GM12878 (cell line): Measurements from ENCODE around the gene CTSE. TPM values are rescaled to one million over a fixed set of nuclear protein-coding genes. Genes with fewer than 3 reads are reported as not detected.

Experiments used
- ESRRA ChIP-seq: IDR thresholded peaks from 2 replicates; pipeline ENCODE4 v1.6.1; 2012; ENCODE audit warnings: mild to moderate bottlenecking, low read length, improper control_type of control experiment
- polyA plus RNA-seq, 11 experiments: library from polyadenylated mRNA; depleted of rRNA in 4 of 11; unstranded in 6 of 11; stranded (reverse) in 5 of 11; fragments of >200 nt; fragmentation: Nextera tagmentation in 4 of 11; fragmentation: Illumina TruSeq in 1 of 11; extraction: Ambion mirVana in 4 of 11; extraction: Trizol in 1 of 11; gene quantifications; 1 replicate in 1 of 11; 2 replicates in 10 of 11; pipeline versions ENCODE4 v1.2.1 to v1.2.3, GENCODE V29; 2011 to 2016; ENCODE audit warnings: inconsistent platforms in 2 of 11, missing spikeins in 2 of 11, low read depth in 1 of 11
- total RNA-seq, 4 experiments: library from RNA; depleted of rRNA in 3 of 4; stranded (reverse); fragments of >200 nt in 3 of 4; fragmentation: Illumina TruSeq in 1 of 4; extraction: Trizol in 1 of 4; gene quantifications; 2 replicates each; pipeline versions ENCODE4 v1.2.1 to v1.2.3, GENCODE V29; 2013 to 2021
- TF ChIP-seq, protein P1 (sequence below): IDR thresholded peaks from 2 replicates; pipeline ENCODE4 v1.6.1; 2011; ENCODE audit warnings: borderline replicate concordance, low read depth, mild to moderate bottlenecking, moderate library complexity, low read length; ENCODE audit not compliant: insufficient read depth, poor library complexity, severe bottlenecking

The CTSE gene
- total and polyA plus RNA-seq, 10 of the 15 experiments (the other 5 are each of a cell fraction or from before 2014, with no cell fraction given): 0.26 TPM; not detected in 9

GRCh38 chr1:205959789-205960188 is 63.9 kb downstream of the CTSE start (continued):
- TF ChIP-seq, protein P1, sequence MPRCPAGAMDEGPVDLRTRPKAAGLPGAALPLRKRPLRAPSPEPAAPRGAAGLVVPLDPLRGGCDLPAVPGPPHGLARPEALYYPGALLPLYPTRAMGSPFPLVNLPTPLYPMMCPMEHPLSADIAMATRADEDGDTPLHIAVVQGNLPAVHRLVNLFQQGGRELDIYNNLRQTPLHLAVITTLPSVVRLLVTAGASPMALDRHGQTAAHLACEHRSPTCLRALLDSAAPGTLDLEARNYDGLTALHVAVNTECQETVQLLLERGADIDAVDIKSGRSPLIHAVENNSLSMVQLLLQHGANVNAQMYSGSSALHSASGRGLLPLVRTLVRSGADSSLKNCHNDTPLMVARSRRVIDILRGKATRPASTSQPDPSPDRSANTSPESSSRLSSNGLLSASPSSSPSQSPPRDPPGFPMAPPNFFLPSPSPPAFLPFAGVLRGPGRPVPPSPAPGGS: no peak
- no peak for TF ChIP-seq ESRRA

Other genes with a start within 250 kb of the CTSE start
Only the 7 nearest of the 9 such genes appear.
- gene PM20D1, start 173.8 kb downstream of the CTSE start, total RNA-seq (2014; rRNA removed): not detected in 2 replicates
- gene PM20D1, start 173.8 kb downstream of the CTSE start, total RNA-seq (2014; rRNA removed; fragmentation: Illumina TruSeq; extraction: Trizol): not detected in 2 replicates
- gene PM20D1, start 173.8 kb downstream of the CTSE start, total RNA-seq (2021): not detected in 2 replicates
- not detected in 2 replicates for gene PM20D1, start 173.8 kb downstream of the CTSE start, polyA plus RNA-seq (2011; rRNA removed)
- not detected in 2 replicates for gene PM20D1, start 173.8 kb downstream of the CTSE start, polyA plus RNA-seq (2014; fragmentation: Illumina TruSeq; extraction: Trizol)
- not detected for gene PM20D1, start 173.8 kb downstream of the CTSE start, polyA plus RNA-seq (2014; fragmentation: Nextera tagmentation; extraction: Ambion mirVana)
- gene PM20D1, start 173.8 kb downstream of the CTSE start, polyA plus RNA-seq (2014; rRNA removed): not detected in 2 replicates
- gene PM20D1, start 173.8 kb downstream of the CTSE start, polyA plus RNA-seq (2016; fragmentation: Nextera tagmentation; extraction: Ambion mirVana): not detected
- 0.11 and 0.17 TPM in 2 replicates for gene SLC26A9, start 80.4 kb downstream of the CTSE start, total RNA-seq (2014; rRNA removed)
- gene SLC26A9, start 80.4 kb downstream of the CTSE start, total RNA-seq (2014; rRNA removed; fragmentation: Illumina TruSeq; extraction: Trizol): 0.18 TPM in 2 replicates
- gene SLC26A9, start 80.4 kb downstream of the CTSE start, total RNA-seq (2021): 0.11 and 0.15 TPM in 2 replicates
- 0.20 and 0.33 TPM in 2 replicates for gene SLC26A9, start 80.4 kb downstream of the CTSE start, polyA plus RNA-seq (2011; rRNA removed)
- 0.22 and 0.32 TPM in 2 replicates for gene SLC26A9, start 80.4 kb downstream of the CTSE start, polyA plus RNA-seq (2014; fragmentation: Illumina TruSeq; extraction: Trizol)
- gene SLC26A9, start 80.4 kb downstream of the CTSE start, polyA plus RNA-seq (2014; fragmentation: Nextera tagmentation; extraction: Ambion mirVana): under 1 TPM; 0.11 to 0.15 TPM
- 0.08 and 0.40 TPM in 2 replicates for gene SLC26A9, start 80.4 kb downstream of the CTSE start, polyA plus RNA-seq (2014; rRNA removed)
- under 1 TPM; 0.09 to 0.23 TPM for gene SLC26A9, start 80.4 kb downstream of the CTSE start, polyA plus RNA-seq (2016; fragmentation: Nextera tagmentation; extraction: Ambion mirVana)
- not detected in 2 replicates for gene RAB7B, start 20.5 kb downstream of the CTSE start, total RNA-seq (2014; rRNA removed)
- not detected in 2 replicates for gene RAB7B, start 20.5 kb downstream of the CTSE start, total RNA-seq (2014; rRNA removed; fragmentation: Illumina TruSeq; extraction: Trizol)
- not detected in 2 replicates for gene RAB7B, start 20.5 kb downstream of the CTSE start, total RNA-seq (2021)
- gene RAB7B, start 20.5 kb downstream of the CTSE start, polyA plus RNA-seq (2011; rRNA removed): not detected in 2 replicates
- not detected in 2 replicates for gene RAB7B, start 20.5 kb downstream of the CTSE start, polyA plus RNA-seq (2014; fragmentation: Illumina TruSeq; extraction: Trizol)
- gene RAB7B, start 20.5 kb downstream of the CTSE start, polyA plus RNA-seq (2014; fragmentation: Nextera tagmentation; extraction: Ambion mirVana): not detected
- 0.05 TPM in 1 of 2 replicates, not detected in the other for gene RAB7B, start 20.5 kb downstream of the CTSE start, polyA plus RNA-seq (2014; rRNA removed)
- under 1 TPM in 1 of 2 experiments, not detected in 1; 0.09 TPM for gene RAB7B, start 20.5 kb downstream of the CTSE start, polyA plus RNA-seq (2016; fragmentation: Nextera tagmentation; extraction: Ambion mirVana)
- 5.1 and 5.7 TPM in 2 replicates for gene RHEX, start 29.3 kb upstream of the CTSE start, total RNA-seq (2014; rRNA removed)
- gene RHEX, start 29.3 kb upstream of the CTSE start, total RNA-seq (2014; rRNA removed; fragmentation: Illumina TruSeq; extraction: Trizol): 5.8 and 6.0 TPM in 2 replicates
- 7.7 and 11.4 TPM in 2 replicates for gene RHEX, start 29.3 kb upstream of the CTSE start, total RNA-seq (2021)
- 2.4 and 2.8 TPM in 2 replicates for gene RHEX, start 29.3 kb upstream of the CTSE start, polyA plus RNA-seq (2011; rRNA removed)
- gene RHEX, start 29.3 kb upstream of the CTSE start, polyA plus RNA-seq (2014; fragmentation: Illumina TruSeq; extraction: Trizol): 5.6 and 7.3 TPM in 2 replicates
- gene RHEX, start 29.3 kb upstream of the CTSE start, polyA plus RNA-seq (2014; fragmentation: Nextera tagmentation; extraction: Ambion mirVana): 1 to 10 TPM; 5.7 TPM
- 3.9 and 5.5 TPM in 2 replicates for gene RHEX, start 29.3 kb upstream of the CTSE start, polyA plus RNA-seq (2014; rRNA removed)
- 1 to 10 TPM; 3.5 to 3.9 TPM for gene RHEX, start 29.3 kb upstream of the CTSE start, polyA plus RNA-seq (2016; fragmentation: Nextera tagmentation; extraction: Ambion mirVana)
- not detected in 2 replicates for gene AVPR1B, start 93.5 kb upstream of the CTSE start, total RNA-seq (2014; rRNA removed)
- not detected in 2 replicates for gene AVPR1B, start 93.5 kb upstream of the CTSE start, total RNA-seq (2014; rRNA removed; fragmentation: Illumina TruSeq; extraction: Trizol)
- not detected in 2 replicates for gene AVPR1B, start 93.5 kb upstream of the CTSE start, total RNA-seq (2021)
- gene AVPR1B, start 93.5 kb upstream of the CTSE start, polyA plus RNA-seq (2011; rRNA removed): not detected in 2 replicates
- gene AVPR1B, start 93.5 kb upstream of the CTSE start, polyA plus RNA-seq (2014; fragmentation: Illumina TruSeq; extraction: Trizol): not detected in 2 replicates
- gene AVPR1B, start 93.5 kb upstream of the CTSE start, polyA plus RNA-seq (2014; fragmentation: Nextera tagmentation; extraction: Ambion mirVana): not detected
- not detected in 2 replicates for gene AVPR1B, start 93.5 kb upstream of the CTSE start, polyA plus RNA-seq (2014; rRNA removed)
- gene AVPR1B, start 93.5 kb upstream of the CTSE start, polyA plus RNA-seq (2016; fragmentation: Nextera tagmentation; extraction: Ambion mirVana): not detected
- gene FAM72A, start 178.9 kb upstream of the CTSE start, total RNA-seq (2014; rRNA removed): 12.8 and 14.1 TPM in 2 replicates
- gene FAM72A, start 178.9 kb upstream of the CTSE start, total RNA-seq (2014; rRNA removed; fragmentation: Illumina TruSeq; extraction: Trizol): 17.4 and 19.3 TPM in 2 replicates
- gene FAM72A, start 178.9 kb upstream of the CTSE start, total RNA-seq (2021): 14.2 and 15.0 TPM in 2 replicates
- 36.7 and 49.1 TPM in 2 replicates for gene FAM72A, start 178.9 kb upstream of the CTSE start, polyA plus RNA-seq (2011; rRNA removed)
- 22.5 and 30.6 TPM in 2 replicates for gene FAM72A, start 178.9 kb upstream of the CTSE start, polyA plus RNA-seq (2014; fragmentation: Illumina TruSeq; extraction: Trizol)
- 10 to 100 TPM in 1 of 2 experiments, 1 to 10 TPM in 1; 7.5 to 10.2 TPM for gene FAM72A, start 178.9 kb upstream of the CTSE start, polyA plus RNA-seq (2014; fragmentation: Nextera tagmentation; extraction: Ambion mirVana)
- 15.7 and 19.7 TPM in 2 replicates for gene FAM72A, start 178.9 kb upstream of the CTSE start, polyA plus RNA-seq (2014; rRNA removed)
- gene FAM72A, start 178.9 kb upstream of the CTSE start, polyA plus RNA-seq (2016; fragmentation: Nextera tagmentation; extraction: Ambion mirVana): 10 to 100 TPM; 25.7 to 28.3 TPM
- gene SRGAP2, start 179.6 kb upstream of the CTSE start, total RNA-seq (2014; rRNA removed): 8.6 and 9.8 TPM in 2 replicates
- 4.9 and 5.1 TPM in 2 replicates for gene SRGAP2, start 179.6 kb upstream of the CTSE start, total RNA-seq (2014; rRNA removed; fragmentation: Illumina TruSeq; extraction: Trizol)
- 11.6 and 13.6 TPM in 2 replicates for gene SRGAP2, start 179.6 kb upstream of the CTSE start, total RNA-seq (2021)
- 5.5 and 5.7 TPM in 2 replicates for gene SRGAP2, start 179.6 kb upstream of the CTSE start, polyA plus RNA-seq (2011; rRNA removed)
- gene SRGAP2, start 179.6 kb upstream of the CTSE start, polyA plus RNA-seq (2014; fragmentation: Illumina TruSeq; extraction: Trizol): 5.3 and 6.9 TPM in 2 replicates
- 1 to 10 TPM; 1.2 to 2.5 TPM for gene SRGAP2, start 179.6 kb upstream of the CTSE start, polyA plus RNA-seq (2014; fragmentation: Nextera tagmentation; extraction: Ambion mirVana)
- gene SRGAP2, start 179.6 kb upstream of the CTSE start, polyA plus RNA-seq (2014; rRNA removed): 7.2 and 8.2 TPM in 2 replicates
- gene SRGAP2, start 179.6 kb upstream of the CTSE start, polyA plus RNA-seq (2016; fragmentation: Nextera tagmentation; extraction: Ambion mirVana): 10 to 100 TPM; 12.1 to 15.0 TPM